HG03520 (cell line): ENCODE results near the gene FBXO40.
"Not testable (repeated sequence)": the region's sequence is repeated elsewhere in the genome, so short reads cannot be mapped to it uniquely, and the experiment has no call there.

Experiments used
- ATAC-seq: cut with Tn5 transposase; IDR thresholded peaks from one replicate; pipeline ENCODE4 v1.9.1; 2021; ENCODE audit warnings: mild to moderate bottlenecking, moderate library complexity; ENCODE audit not compliant: unreplicated experiment

The FBXO40 gene

GRCh38 chr3:121592856-121593702 lies at the start of gene FBXO40:
Gene FBXO40 (plus strand): TSS chr3:121593379. CDS start chr3:121620576, 27,197 bp downstream.
- ATAC-seq, result no peak

- ATAC-seq, result no peak
Observed at GRCh38 chr3:121545049-121545573, 48.1 kb upstream of the FBXO40 start.

- ATAC-seq, result peak; percentile 82
Observed at GRCh38 chr3:121545574-121546455, 47.4 kb upstream of the FBXO40 start, which contains the start of gene POLQ. Gene POLQ (minus strand): TSS chr3:121545988. CDS start chr3:121545877, 111 bp downstream.

GRCh38 chr3:121552379-121552778 lies 40.8 kb upstream of the FBXO40 start:
- no peak for ATAC-seq

- ATAC-seq, result no peak
Observed at GRCh38 chr3:121552797-121553196, 40.4 kb upstream of the FBXO40 start.

GRCh38 chr3:121557426-121557934 lies 35.7 kb upstream of the FBXO40 start:
- no peak for ATAC-seq

GRCh38 chr3:121562148-121562547 lies 31.0 kb upstream of the FBXO40 start:
- no peak for ATAC-seq

- no peak for ATAC-seq
Observed at GRCh38 chr3:121566773-121567172, 26.4 kb upstream of the FBXO40 start.

- ATAC-seq, result no peak
Observed at GRCh38 chr3:121567649-121568048, 25.5 kb upstream of the FBXO40 start, which contains the start of gene ARGFX. Gene ARGFX (plus strand): TSS chr3:121567949. CDS start chr3:121570714, 2,765 bp downstream.

- ATAC-seq, result no peak
Observed at GRCh38 chr3:121574449-121574848, 18.7 kb upstream of the FBXO40 start.

GRCh38 chr3:121581691-121582090 lies 11.5 kb upstream of the FBXO40 start:
- ATAC-seq, result no peak

- no peak for ATAC-seq
Observed at GRCh38 chr3:121584418-121584817, 8.8 kb upstream of the FBXO40 start.

GRCh38 chr3:121593806-121594205 lies 627 bp downstream of the FBXO40 start:
- not testable (repeated sequence) for ATAC-seq

- no peak for ATAC-seq
Observed at GRCh38 chr3:121594850-121595249, 1.7 kb downstream of the FBXO40 start.

GRCh38 chr3:121595765-121596406 lies 2.7 kb downstream of the FBXO40 start:
- ATAC-seq, result no peak

GRCh38 chr3:121598564-121598963 lies 5.4 kb downstream of the FBXO40 start:
- no peak for ATAC-seq

- ATAC-seq, result not testable (repeated sequence)
Observed at GRCh38 chr3:121599900-121600299, 6.7 kb downstream of the FBXO40 start.

GRCh38 chr3:121601212-121601812 lies 8.1 kb downstream of the FBXO40 start:
- ATAC-seq, result no peak

GRCh38 chr3:121604759-121605158 lies 11.6 kb downstream of the FBXO40 start:
- ATAC-seq, result no peak

- no peak for ATAC-seq
Observed at GRCh38 chr3:121606106-121606505, 12.9 kb downstream of the FBXO40 start.
